HK-2 (cell line): Measurements from ENCODE around the gene ATG7.
A peak's percentile ranks its signal among the peaks of the same experiment; 100 is the strongest.
"Not testable (repeated sequence)": the region's sequence is repeated elsewhere in the genome, so short reads cannot be mapped to it uniquely, and the experiment has no call there.

Experiments
- DNase-seq: peaks from one replicate; pipeline ENCODE4 v3.0.0-alpha.2; 2018; ENCODE audit not compliant: unreplicated experiment

The ATG7 gene

GRCh38 chr3:11251807-11252176 lies 20.4 kb upstream of the ATG7 start:
- no peak for DNase-seq

- DNase-seq, result no peak
Measured at GRCh38 chr3:11254876-11255275, 17.3 kb upstream of the ATG7 start.

GRCh38 chr3:11255537-11255936 lies 16.7 kb upstream of the ATG7 start:
- DNase-seq, result not testable (repeated sequence)

GRCh38 chr3:11258958-11259357 lies 13.2 kb upstream of the ATG7 start:
- no peak for DNase-seq

GRCh38 chr3:11260460-11260859 lies 11.7 kb upstream of the ATG7 start:
- no peak for DNase-seq

GRCh38 chr3:11269007-11269406 lies 3.2 kb upstream of the ATG7 start:
- no peak for DNase-seq

GRCh38 chr3:11272906-11273574 lies 843 bp downstream of the ATG7 start:
- no peak for DNase-seq

GRCh38 chr3:11273891-11274291 lies 1.7 kb downstream of the ATG7 start:
- no peak for DNase-seq

- DNase-seq, result no peak
Measured at GRCh38 chr3:11274566-11275142, 2.5 kb downstream of the ATG7 start.

GRCh38 chr3:11275926-11276325 lies 3.7 kb downstream of the ATG7 start:
- DNase-seq, result no peak

GRCh38 chr3:11276901-11277300 lies 4.7 kb downstream of the ATG7 start:
- DNase-seq, result no peak

- DNase-seq, result no peak
Measured at GRCh38 chr3:11282250-11283138, 10.3 kb downstream of the ATG7 start.

- DNase-seq, result no peak
Measured at GRCh38 chr3:11283139-11283475, 10.9 kb downstream of the ATG7 start.

GRCh38 chr3:11284011-11284410 lies 11.8 kb downstream of the ATG7 start:
- DNase-seq, result no peak

GRCh38 chr3:11285471-11285870 lies 13.3 kb downstream of the ATG7 start:
- DNase-seq, result no peak

GRCh38 chr3:11287404-11287803 lies 15.2 kb downstream of the ATG7 start:
- no peak for DNase-seq

GRCh38 chr3:11288021-11288491 lies 15.9 kb downstream of the ATG7 start:
- DNase-seq, result no peak

GRCh38 chr3:11288786-11289637 lies 16.8 kb downstream of the ATG7 start:
- peak; percentile 13 for DNase-seq

GRCh38 chr3:11289864-11290263 lies 17.7 kb downstream of the ATG7 start:
- DNase-seq, result no peak

GRCh38 chr3:11290743-11291680 lies 18.8 kb downstream of the ATG7 start:
- DNase-seq, result peak; percentile 23

GRCh38 chr3:11291808-11292207 lies 19.6 kb downstream of the ATG7 start:
- DNase-seq, result no peak
